Ascending aorta (tissue), 2 donors: ENCODE measurements around the gene FAM20B. TPM values are rescaled to one million over a fixed set of nuclear protein-coding genes. Genes with fewer than 3 reads are reported as not detected.
A peak's percentile ranks its signal among the peaks of the same experiment; 100 is the strongest.

Experiments used
- DNase-seq, 2 donors: peaks; one replicate each; pipeline ENCODE4 v3.0.0-alpha.2; 2019; ENCODE audit warnings: low spot score in 2 of 2
- H3K27ac ChIP-seq, 2 donors: fragments of 200-600 bp; sonication (generic); one replicate each; pipeline ENCODE4 v1.5.1; 2016 to 2017; ENCODE audit warnings: mild to moderate bottlenecking in 1 of 2
- H3K27me3 ChIP-seq: fragments of 200-600 bp; sonication (generic); one replicate; pipeline ENCODE4 v1.5.1; 2017
- H3K36me3 ChIP-seq, 2 donors: fragments of 200-600 bp; sonication (generic); one replicate each; pipeline ENCODE4 v1.5.1; 2016
- H3K4me1 ChIP-seq, 2 donors: fragments of 200-600 bp; sonication (generic); one replicate each; pipeline ENCODE4 v1.5.1; 2016 to 2017; ENCODE audit warnings: mild to moderate bottlenecking in 1 of 2
- H3K4me3 ChIP-seq, 2 donors: fragments of 200-600 bp; sonication (generic); one replicate each; pipeline ENCODE4 v1.5.1; 2016 to 2017; ENCODE audit warnings: mild to moderate bottlenecking in 1 of 2
- H3K9me3 ChIP-seq, 2 donors: fragments of 200-600 bp; sonication (generic); one replicate each; pipeline ENCODE4 v1.5.1; 2016
- intact Hi-C: fragments of 100-400 bp; cut with DNase I; formaldehyde crosslinking; loops from one replicate; pipeline ENCODE4 v1.15.1; 2023
- total RNA-seq: library from RNA; depleted of rRNA; stranded (reverse); fragments of >200 nt; gene quantifications from one replicate; pipeline ENCODE4 v1.1.0, GENCODE V29; 2016
- TF ChIP-seq, protein P1 (sequence below), 3 experiments: fragments of 200-600 bp in 2 of 3; fragments of 450-650 bp in 1 of 3; sonication (generic) in 2 of 3; IDR thresholded peaks; one replicate each; pipeline ENCODE4 v1.5.1; 2016 to 2019; ENCODE audit warnings: antibody characterized with exemption in 3 of 3, mild to moderate bottlenecking in 1 of 3, moderate library complexity in 1 of 3

The FAM20B gene
- total RNA-seq, 1 donor from 2014 or later = 17.3 TPM

DNA sequence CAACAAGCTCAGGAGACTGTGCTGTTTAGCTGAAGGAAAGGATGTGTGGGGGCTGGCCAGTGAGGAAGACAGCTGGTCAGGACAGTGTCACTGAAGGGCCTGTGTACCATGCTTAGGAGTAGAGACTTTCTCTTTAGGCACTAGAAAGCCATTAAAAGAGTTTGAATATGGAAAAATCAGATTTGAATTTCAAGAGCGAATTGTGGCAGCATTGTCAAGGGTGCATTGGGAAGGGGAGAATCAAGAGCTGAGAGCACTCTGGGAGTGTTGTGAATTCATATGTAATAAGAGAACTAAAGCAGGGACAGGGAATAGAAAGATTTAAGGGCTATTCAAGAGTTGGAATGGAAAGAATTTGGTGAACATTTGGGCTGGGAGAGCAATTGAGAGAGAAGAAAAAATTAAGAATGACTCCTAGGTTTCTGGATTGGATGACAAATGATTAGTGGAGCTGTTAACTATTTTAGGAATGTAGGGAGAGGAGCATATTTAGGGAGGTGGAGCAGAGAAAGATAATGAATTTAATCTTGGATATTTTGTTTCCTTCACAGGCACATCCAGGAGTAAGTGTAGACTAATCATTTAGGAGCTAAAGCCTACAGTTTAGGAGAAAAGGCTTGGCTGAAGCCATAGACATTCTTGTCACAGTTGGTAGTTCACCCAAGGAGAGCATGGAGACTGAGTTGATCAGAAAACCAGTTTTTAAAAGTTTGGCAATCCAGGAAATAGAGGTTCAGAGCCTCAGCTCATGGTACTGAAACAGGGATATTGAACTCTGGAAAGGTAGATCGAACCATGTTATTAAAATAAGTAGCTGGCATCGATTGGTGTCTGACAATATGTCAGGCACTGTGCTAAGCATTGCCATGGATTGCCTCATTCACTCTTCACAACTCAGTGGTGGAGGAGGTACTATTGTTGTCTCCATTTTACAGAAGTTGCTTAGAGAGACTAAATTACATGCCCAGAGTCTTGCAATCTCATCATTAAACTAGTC lies 33.1 kb downstream of the FAM20B start:
- H3K36me3 ChIP-seq = peaks cover 13 to 24% of the 10 kb centered on the region in 2 donors
- H3K4me3 ChIP-seq = no peak overlapping the region
- TF ChIP-seq, protein P1, sequence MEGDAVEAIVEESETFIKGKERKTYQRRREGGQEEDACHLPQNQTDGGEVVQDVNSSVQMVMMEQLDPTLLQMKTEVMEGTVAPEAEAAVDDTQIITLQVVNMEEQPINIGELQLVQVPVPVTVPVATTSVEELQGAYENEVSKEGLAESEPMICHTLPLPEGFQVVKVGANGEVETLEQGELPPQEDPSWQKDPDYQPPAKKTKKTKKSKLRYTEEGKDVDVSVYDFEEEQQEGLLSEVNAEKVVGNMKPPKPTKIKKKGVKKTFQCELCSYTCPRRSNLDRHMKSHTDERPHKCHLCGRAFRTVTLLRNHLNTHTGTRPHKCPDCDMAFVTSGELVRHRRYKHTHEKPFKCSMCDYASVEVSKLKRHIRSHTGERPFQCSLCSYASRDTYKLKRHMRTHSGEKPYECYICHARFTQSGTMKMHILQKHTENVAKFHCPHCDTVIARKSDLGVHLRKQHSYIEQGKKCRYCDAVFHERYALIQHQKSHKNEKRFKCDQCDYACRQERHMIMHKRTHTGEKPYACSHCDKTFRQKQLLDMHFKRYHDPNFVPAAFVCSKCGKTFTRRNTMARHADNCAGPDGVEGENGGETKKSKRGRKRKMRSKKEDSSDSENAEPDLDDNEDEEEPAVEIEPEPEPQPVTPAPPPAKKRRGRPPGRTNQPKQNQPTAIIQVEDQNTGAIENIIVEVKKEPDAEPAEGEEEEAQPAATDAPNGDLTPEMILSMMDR (IDR thresholded peaks at IDR 0.05) = no peak
- H3K27me3 ChIP-seq = no peaks in the 10 kb centered on the region
- no peaks in the 10 kb centered on the region for H3K4me1 ChIP-seq
- H3K27ac ChIP-seq = no peak overlapping the region
- DNase-seq = no peak
- intact Hi-C loops = no loop called here
- no peaks in the 10 kb centered on the region for H3K9me3 ChIP-seq

DNA sequence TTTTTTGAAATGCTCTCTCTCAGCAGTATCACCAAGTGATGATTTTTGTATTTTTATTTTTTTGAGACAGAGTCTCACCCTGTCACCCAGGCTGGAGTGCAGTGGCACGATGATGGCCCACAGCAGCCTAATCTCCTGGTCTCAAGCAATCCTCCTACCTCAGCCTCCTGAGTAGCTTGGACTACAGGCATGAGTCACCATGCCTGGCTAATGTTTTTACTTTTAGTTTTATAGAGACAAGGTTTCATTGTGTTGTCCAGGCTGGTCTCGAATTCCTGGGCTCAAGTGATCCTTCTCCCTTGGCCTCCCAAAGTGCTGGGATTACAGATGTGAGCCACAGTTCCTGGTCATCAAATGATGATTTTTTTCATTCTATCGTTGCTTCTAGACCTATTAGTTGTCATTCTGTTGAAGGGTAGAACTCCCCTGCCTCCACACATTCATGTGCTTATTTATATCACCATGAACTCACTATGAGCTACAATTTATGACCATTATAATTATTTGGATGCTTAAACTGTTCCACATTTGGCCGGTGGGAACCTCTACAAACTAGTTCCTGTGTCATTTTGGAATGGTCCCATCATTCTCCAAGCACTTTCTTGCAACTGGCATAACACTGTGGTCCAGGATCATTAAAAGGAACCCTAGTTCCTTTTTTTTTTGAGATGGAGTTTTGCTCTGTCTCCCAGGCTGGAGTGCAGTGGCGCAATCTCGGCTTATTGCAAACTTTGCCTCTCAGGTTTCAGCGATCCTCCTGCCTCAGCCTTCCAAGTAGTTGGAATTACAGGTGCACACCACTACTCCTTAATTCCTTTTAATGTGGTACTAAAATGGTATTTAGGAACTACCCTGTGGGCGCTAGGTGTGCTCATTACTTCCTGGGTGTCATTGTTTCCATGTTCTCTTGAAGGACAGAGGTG lies 35.9 kb downstream of the FAM20B start:
- Histone ChIP-seq H3K9me3 (no peaks in the 10 kb centered on the region), H3K27me3 (no peaks in the 10 kb centered on the region), H3K36me3 (peaks cover 18 to 25% of the 10 kb centered on the region in 2 donors), H3K4me1 (no peaks in the 10 kb centered on the region), H3K4me3 (no peak overlapping the region), H3K27ac (no peak overlapping the region)
- intact Hi-C loops = no loop called here
- TF ChIP-seq, protein P1 (IDR thresholded peaks at IDR 0.05) = no peak
- no peak for DNase-seq

DNA sequence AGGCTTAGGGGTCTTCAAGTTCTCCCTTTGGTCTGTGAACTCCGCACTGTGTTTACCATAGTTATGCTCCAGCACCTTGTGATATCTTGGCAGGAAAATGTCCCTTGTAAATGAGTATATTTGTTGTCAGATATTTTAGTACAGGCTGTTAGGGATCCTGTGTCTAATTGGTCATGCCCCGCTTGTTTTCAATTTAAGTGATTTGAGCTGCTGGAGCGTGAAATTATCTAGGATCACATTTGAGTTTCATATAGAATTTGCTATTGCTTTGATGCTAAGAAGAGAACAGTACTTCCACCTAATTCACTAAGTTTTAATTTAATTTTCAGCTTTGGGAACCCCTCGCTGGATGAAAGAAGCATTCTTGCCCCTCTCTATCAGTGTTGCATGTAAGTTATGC lies 40.8 kb downstream of the FAM20B start:
- intact Hi-C loops = no loop called here
- Histone ChIP-seq H3K9me3 (no peaks in the 10 kb centered on the region), H3K4me3 (no peak overlapping the region), H3K27me3 (no peaks in the 10 kb centered on the region), H3K4me1 (no peaks in the 10 kb centered on the region), H3K36me3 (peaks cover 26 to 57% of the 10 kb centered on the region in 2 donors), H3K27ac (no peak overlapping the region)
- DNase-seq = no peak
- TF ChIP-seq, protein P1 (IDR thresholded peaks at IDR 0.05) = no peak

DNA sequence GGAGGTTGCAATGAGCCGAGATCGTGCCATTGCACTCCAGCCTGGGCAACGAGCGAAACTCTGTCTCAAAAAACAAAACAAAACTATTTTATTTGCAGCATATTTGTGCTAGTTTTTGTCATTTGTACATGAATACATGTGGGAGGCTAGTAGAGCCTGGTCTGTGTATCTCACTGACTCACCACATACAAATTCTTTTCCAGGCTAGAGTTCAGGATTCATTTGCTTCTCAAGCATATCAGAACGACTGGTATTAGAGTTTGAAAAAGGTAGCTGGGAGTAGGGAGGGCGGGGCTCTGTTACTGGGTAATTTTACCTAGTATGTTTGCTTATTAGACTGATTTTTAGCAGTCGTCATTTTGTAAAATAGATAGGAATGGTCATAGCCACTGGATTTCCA lies 51.7 kb downstream of the FAM20B start:
- TF ChIP-seq, protein P1 (IDR thresholded peaks at IDR 0.05) = no peak
- H3K27me3 ChIP-seq = no peaks in the 10 kb centered on the region
- H3K36me3 ChIP-seq = peaks cover 4 to 10% of the 10 kb centered on the region in 2 donors
- peaks cover 0 to 6% of the 10 kb centered on the region in 2 donors for H3K4me1 ChIP-seq
- intact Hi-C loops = loop anchor here (5.0 kb wide), 1 partner anchor 735 kb away; no protein-coding TSS in a partner anchor
- DNase-seq = no peak
- no peak overlapping the region for H3K27ac ChIP-seq
- H3K9me3 ChIP-seq = no peaks in the 10 kb centered on the region
- H3K4me3 ChIP-seq = no peak overlapping the region

DNA sequence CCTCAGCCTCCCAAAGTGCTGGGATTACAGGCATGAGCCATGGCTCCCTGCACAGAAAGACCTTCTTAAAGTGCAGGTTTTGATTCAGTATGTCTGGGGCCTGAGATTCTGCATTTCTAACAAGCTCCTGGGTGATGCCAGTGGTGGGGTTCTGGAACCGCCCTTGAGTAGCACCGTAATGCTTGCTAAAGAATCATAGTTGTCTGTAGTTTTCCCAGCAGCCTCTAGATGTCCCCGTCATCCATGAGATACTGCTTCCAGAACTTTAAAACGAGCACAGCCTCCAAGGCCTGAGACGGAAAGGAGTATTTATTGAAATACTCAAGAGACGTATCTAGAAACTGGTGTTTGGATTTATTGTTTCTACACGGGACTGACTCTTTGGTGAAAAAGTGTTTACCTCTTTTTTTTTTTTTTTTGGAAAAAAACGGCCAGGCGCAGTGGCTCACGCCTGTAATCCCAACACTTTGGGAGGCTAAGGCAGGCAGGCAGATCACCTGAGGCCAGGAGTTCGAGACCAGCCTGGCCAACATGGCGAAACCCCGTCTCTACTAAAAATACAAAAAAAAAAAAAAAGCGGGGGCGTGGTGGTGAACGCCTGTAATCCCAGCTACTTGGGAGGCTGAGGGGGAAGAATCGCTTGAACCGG lies 53.5 kb downstream of the FAM20B start:
- DNase-seq = peak in 1 of 2 donors; percentile 78
- Histone ChIP-seq H3K4me1 (peaks cover 0 to 11% of the 10 kb centered on the region in 2 donors), H3K9me3 (no peaks in the 10 kb centered on the region), H3K27me3 (no peaks in the 10 kb centered on the region), H3K36me3 (no peaks in the 10 kb centered on the region), H3K27ac (no peak overlapping the region), H3K4me3 (no peak overlapping the region)
- intact Hi-C loops = loop anchor here (1.0 to 5.0 kb wide), 3 partner anchors 115 to 733 kb away; no protein-coding TSS in a partner anchor
- TF ChIP-seq, protein P1 (IDR thresholded peaks at IDR 0.05) = peak; percentile 59 to 79 (median 74)
